ENCODE measurements around the gene INTS13. TPM values are rescaled to one million over a fixed set of nuclear protein-coding genes. Genes with fewer than 3 reads are reported as not detected.

The INTS13 gene
- total and polyA plus RNA-seq, 2 of the 13 experiments (the other 11 are each of a cell fraction or from before 2014, with no cell fraction given), result 16.3 to 43.7 TPM

- TF ChIP-seq, protein P1, sequence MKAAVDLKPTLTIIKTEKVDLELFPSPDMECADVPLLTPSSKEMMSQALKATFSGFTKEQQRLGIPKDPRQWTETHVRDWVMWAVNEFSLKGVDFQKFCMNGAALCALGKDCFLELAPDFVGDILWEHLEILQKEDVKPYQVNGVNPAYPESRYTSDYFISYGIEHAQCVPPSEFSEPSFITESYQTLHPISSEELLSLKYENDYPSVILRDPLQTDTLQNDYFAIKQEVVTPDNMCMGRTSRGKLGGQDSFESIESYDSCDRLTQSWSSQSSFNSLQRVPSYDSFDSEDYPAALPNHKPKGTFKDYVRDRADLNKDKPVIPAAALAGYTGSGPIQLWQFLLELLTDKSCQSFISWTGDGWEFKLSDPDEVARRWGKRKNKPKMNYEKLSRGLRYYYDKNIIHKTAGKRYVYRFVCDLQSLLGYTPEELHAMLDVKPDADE (CRISPR knock-in tag; IDR thresholded peaks at IDR 0.05), result no peak
- TF ChIP-seq ZNF7 (CRISPR knock-in tag; IDR thresholded peaks at IDR 0.05), result no peak
Observed at GRCh38 chr12:26896913-26897312, 40.9 kb downstream of the INTS13 start (continued).

GRCh38 chr12:26895672-26896071 lies 42.1 kb downstream of the INTS13 start:
- Histone ChIP-seq H4K20me1 (ENCODE audit: insufficient read depth, low read length) (no peaks in the 10 kb centered on the region), H3K4me2 (ENCODE audit: low read depth, low read length) (no peak overlapping the region), H3K27me3 (ENCODE audit: control insufficient read depth in 1 of 2, insufficient read depth in 2 of 2, low read length in 2 of 2) (no peaks in the 10 kb centered on the region), H3K4me3 (replicated peaks in 1 of 3; ENCODE audit: insufficient read depth in 1 of 3, low read depth in 2 of 3, low read length in 3 of 3) (no peak overlapping the region), H3K27ac (ENCODE audit: extremely low read length, insufficient read depth, low read length) (no peak overlapping the region), H2AFZ (ENCODE audit: low read length) (no peak overlapping the region), H3K36me3 (replicated peaks in 1 of 2; ENCODE audit: control insufficient read depth in 1 of 2, insufficient read depth in 2 of 2, low read length in 2 of 2) (0 out of 5 replicates have a peak, but pooled peaks cover 0 to 7% of the 10 kb centered on the region in 2 experiments), H3K9ac (ENCODE audit: insufficient read depth, low read depth, low read length) (no peak overlapping the region), H3K9me3 (ENCODE audit: low read length) (no peaks in the 10 kb centered on the region), H3K4me1 (ENCODE audit: insufficient read depth, low read length) (no peaks in the 10 kb centered on the region), H3K79me2 (ENCODE audit: insufficient read depth, low read length) (no peaks in the 10 kb centered on the region)
- TF ChIP-seq DMAP1 (CRISPR knock-in tag; IDR thresholded peaks at IDR 0.05) (no peak), MAFK (conservative IDR thresholded peaks at IDR 0.05 in 1 of 2, IDR thresholded peaks at IDR 0.05 in 1 of 2; ENCODE audit: low read length in 2 of 2) (peak; percentile 83 to 84), ZNF282 (IDR thresholded peaks at IDR 0.05; ENCODE audit: partially characterized antibody) (no peak), ZNF83 (CRISPR knock-in tag; IDR thresholded peaks at IDR 0.05; ENCODE audit: borderline replicate concordance) (no peak), SMAD3 (CRISPR knock-in tag; IDR thresholded peaks at IDR 0.05) (no peak), TEF (CRISPR knock-in tag; IDR thresholded peaks at IDR 0.05) (no peak), TOE1 (CRISPR knock-in tag; IDR thresholded peaks at IDR 0.05) (no peak), RNF2 (conservative IDR thresholded peaks at IDR 0.05; ENCODE audit: low read depth) (no peak), ZNF746 (CRISPR knock-in tag; IDR thresholded peaks at IDR 0.05) (no peak), NFE2L2 (IDR thresholded peaks at IDR 0.05; ENCODE audit: low read length) (peak; percentile 78), PRPF4 (IDR thresholded peaks at IDR 0.05; ENCODE audit: low read depth, low read length, poor library complexity, severe bottlenecking) (no peak), MAFF (IDR thresholded peaks at IDR 0.05; ENCODE audit: low read depth, low read length) (peak; percentile 78)
- ChIA-PET POLR2A (no interaction called here), CTCF (ENCODE audit: low intra/inter-chr PET ratio, low total read pairs) (no interaction called here)
- WGBS (ENCODE audit: low lambda C conversion rate), result 97% methylated on average over 4 of the region's 4 CpGs
- in situ Hi-C loops (cut with HindIII; ENCODE audit: extremely low pct_ligation_motif_present, low pct_unique_long_range_greater_than_20kb), result no loop called here
- intact Hi-C loops (cut with micrococcal nuclease; ENCODE audit: unreplicated experiment), result no loop called here
- no TSS peak for BruUV-seq (replicated peaks)
- DNase-seq (ENCODE audit: low spot score) (no peak), FAIRE-seq (no peak), ATAC-seq (no peak)

All from HepG2 (cell line).